Stimulated activated CD8-positive, alpha-beta memory T cell treated with anti-CD3 and anti-CD28 coated beads, Interleukin-15, amount 100 ng/mL, for 24 hours (primary cell): ENCODE data around the gene MACF1.

Experiments
- DNase-seq: peaks from one replicate; pipeline ENCODE4 v3.0.0-alpha.2; 2020; ENCODE audit warnings: low read depth

Gene MACF1

DNA sequence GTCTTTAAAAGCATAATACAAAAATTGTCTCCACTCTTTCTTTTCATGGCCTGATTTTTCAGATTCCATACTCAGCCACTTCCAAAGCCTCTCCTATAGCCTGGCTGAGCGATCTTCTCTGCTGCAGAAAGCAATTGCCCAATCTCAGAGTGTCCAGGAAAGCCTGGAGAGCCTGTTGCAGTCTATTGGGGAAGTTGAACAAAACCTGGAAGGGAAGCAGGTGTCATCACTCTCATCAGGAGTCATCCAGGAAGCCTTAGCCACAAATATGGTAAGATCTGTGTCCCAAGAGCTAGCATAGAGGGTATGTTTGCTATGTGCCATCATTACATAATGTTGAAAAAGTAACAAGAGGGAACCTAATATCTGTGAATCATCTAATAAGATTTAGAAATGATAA, 156.2 kb downstream of the MACF1 start:
- DNase-seq: no peak

DNA sequence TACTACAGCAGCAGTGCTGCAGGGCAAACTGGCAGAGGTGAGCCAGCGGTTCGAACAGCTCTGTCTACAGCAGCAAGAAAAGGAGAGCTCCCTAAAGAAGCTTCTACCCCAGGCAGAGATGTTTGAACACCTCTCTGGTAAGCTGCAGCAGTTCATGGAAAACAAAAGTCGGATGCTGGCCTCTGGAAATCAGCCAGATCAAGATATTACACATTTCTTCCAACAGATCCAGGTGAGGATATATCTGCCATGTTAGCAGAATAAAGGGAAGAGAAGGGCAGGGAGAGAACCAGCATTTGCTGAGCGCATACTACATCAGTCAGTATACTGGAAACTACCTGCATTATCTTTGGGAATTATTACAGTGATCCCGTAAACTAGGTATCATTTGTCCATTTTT, 157.0 kb downstream of the MACF1 start:
- DNase-seq: no peak

DNA sequence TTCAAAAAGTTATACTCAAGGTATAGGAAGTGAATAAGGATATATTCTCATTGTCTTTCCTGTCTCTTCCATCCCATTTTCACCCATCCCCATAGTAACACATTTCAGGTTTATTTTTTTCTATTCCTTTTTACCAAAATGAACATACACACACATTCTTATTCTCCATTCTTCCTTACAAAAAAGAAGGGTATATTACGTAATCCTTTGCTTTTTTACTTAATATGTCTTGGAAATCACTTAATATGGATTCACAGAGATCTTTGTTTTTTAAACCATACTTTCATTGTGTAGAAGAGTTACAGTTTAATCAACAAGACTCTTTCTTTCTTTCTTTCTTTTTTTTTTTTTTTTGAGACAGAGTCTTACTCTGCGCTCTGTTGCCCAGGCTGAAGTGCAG, 158.8 kb downstream of the MACF1 start:
- DNase-seq: no peak

DNA sequence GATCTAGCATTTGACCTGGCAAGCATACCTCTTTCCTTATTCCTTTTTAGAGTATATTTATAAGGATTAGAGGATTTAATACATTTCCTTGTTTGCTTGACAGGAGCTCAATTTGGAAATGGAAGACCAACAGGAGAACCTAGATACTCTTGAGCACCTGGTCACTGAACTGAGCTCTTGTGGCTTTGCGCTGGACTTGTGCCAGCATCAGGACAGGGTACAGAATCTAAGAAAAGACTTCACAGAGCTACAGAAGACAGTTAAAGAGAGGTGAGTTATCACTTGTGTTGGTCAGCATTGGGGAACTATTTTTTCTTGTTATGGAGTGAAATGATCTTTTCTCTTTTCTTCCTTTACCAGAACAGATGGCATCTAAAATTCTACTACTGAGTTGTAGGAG, 163.6 kb downstream of the MACF1 start:
- DNase-seq: no peak

DNA sequence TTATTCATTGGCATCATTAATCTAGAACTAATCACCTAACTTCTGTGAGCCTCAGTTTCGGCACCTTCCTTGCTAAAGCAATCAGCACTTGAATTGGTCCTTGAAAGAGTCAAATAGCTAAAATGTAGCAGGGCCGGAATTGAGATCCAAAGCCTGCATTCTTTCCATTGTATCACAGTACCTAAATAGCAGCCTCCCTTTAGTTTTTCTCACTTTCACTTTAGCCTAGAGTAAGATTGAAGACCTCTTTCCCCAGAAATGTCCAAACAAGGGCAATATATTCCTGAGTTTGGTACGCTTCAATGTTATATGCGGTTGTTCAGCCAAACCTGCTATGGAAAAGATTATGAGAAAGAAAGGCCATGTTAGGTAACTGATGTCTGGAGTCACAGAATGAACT, 165.1 kb downstream of the MACF1 start:
- DNase-seq: no peak

DNA sequence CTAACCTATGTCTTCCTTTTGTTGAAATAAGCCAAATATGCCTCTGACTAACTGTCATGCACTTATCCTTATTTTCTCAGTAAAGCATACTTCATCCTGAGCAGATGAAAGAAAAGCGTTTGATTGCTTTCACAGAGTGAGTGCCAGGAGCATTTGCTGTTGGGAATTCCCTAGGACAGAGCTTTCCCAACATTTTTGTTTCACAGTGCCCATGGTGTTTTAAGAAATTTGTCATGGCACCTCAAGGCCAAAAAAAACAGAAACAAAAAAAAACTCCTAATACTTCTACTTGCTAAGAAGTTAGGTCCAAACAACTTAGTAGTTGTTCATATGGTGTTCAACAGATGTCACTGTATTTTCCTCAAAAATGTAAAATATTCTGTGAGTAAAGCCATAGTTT, 166.1 kb downstream of the MACF1 start:
- DNase-seq: no peak

DNA sequence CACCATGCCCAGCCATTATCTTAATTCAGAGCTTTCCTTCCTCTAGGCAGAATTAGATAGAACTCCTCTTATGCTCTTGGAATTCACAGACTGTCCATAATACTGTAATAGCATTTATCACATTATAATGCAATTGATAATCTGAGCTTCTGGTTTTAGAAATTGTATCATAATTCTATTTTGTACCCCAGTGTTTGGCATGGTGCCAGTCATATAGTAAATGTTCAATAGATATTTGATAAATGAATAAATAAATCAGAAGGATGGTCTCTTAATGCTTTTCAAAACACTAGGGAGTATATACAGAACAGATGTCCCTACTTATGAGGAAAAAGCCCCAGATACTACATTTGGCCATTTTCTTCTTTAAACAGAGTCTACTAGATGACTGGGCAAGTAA, 167.6 kb downstream of the MACF1 start:
- no peak for DNase-seq

DNA sequence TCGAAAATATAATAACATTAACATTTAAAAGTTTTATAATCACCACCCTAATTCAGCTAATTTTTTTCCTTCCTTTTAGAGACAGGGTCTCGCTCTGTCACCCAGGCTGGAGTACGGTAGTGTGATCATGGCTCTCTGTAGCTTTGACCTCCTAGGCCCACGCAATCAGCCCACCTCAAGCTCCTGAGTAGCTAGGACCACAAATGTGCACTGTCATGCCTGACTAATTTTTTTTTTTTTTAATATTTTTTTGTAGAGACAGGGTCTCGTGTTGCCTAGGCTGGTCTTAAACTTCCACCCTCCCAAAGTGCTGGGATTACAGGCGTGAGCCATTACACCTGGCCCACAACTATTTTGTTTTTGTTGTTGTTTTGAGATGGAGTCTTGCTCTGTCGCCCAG, 172.2 kb downstream of the MACF1 start:
- no peak for DNase-seq

DNA sequence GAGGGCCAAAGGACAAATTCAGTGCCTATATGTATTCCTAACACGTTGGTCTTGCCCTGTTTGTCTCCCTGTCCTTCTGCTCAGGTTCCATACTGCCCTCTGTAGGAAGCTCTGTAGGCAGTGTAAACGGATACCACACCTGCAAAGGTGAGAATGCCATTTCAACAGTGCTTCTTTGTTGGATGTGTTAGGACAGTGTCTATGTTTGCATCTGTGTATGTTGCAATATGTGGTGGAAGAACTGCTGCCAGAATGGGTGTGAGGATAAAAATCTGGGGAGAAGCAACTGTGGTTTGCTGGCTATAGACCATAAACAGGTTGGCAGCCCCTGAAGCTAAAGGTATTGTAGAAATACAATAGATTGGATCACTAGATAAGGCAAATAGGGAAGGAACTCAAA, 173.9 kb downstream of the MACF1 start:
- DNase-seq: no peak

DNA sequence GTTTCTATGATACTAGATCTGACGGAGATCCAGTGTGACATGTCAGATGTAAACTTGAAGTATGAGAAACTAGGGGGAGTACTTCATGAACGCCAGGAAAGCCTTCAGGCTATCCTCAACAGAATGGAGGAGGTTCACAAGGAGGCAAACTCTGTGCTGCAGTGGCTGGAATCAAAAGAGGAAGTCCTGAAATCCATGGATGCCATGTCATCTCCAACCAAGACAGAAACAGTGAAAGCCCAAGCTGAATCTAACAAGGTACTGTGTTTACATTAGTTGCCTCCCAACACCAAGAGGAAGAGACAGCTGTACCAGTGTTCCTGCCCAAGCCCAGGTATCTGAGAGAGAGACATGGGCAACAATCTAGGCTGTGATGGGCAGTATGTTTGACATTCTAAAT, 174.7 kb downstream of the MACF1 start:
- no peak for DNase-seq

DNA sequence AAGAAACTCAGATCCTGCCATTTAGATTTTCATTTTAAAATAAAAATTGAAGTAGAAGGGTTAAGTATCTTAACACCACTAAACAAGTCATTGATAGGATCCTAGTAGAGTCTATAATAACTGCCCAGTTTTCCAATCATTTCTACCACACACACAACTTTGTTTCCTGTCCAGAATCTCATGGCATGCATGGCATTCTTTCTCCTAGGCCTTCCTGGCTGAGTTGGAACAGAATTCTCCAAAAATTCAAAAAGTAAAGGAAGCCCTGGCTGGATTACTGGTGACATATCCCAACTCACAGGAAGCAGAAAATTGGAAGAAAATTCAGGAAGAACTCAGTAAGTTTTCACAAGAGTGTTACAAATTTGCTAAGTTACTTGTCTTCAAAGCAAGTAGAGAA, 175.5 kb downstream of the MACF1 start:
- DNase-seq: no peak

DNA sequence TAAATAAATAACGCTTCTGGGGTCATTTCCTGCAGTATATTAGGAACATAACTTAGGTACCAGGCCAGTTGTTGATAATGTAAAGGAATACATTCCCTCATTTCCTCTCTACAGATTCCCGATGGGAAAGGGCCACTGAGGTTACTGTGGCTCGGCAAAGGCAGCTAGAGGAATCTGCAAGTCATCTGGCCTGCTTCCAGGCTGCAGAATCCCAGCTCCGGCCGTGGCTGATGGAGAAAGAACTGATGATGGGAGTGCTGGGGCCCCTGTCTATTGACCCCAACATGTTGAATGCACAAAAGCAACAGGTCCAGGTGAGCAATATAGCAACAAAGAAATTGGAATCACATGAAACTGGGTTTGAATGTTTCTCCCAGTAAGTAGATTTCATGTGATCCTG, 177.3 kb downstream of the MACF1 start:
- no peak for DNase-seq

DNA sequence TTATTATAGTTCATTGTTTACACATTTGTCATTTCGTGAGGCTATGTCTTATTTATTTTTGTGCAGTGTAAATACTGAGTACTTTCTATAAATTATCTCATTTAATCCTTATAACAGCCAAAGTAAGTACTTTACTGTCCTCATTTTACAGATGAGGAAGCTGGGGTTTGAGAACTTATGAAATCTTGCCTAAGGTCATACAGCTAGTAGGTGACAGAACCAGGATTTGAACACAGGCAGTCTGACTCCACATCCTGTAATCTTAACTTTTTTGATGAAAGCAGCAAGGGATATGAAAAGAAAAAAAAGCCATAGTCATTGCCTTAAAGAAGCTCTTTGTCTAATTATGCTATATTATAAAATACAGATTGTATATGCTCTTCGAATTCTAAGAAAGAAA, 179.8 kb downstream of the MACF1 start:
- DNase-seq: no peak

DNA sequence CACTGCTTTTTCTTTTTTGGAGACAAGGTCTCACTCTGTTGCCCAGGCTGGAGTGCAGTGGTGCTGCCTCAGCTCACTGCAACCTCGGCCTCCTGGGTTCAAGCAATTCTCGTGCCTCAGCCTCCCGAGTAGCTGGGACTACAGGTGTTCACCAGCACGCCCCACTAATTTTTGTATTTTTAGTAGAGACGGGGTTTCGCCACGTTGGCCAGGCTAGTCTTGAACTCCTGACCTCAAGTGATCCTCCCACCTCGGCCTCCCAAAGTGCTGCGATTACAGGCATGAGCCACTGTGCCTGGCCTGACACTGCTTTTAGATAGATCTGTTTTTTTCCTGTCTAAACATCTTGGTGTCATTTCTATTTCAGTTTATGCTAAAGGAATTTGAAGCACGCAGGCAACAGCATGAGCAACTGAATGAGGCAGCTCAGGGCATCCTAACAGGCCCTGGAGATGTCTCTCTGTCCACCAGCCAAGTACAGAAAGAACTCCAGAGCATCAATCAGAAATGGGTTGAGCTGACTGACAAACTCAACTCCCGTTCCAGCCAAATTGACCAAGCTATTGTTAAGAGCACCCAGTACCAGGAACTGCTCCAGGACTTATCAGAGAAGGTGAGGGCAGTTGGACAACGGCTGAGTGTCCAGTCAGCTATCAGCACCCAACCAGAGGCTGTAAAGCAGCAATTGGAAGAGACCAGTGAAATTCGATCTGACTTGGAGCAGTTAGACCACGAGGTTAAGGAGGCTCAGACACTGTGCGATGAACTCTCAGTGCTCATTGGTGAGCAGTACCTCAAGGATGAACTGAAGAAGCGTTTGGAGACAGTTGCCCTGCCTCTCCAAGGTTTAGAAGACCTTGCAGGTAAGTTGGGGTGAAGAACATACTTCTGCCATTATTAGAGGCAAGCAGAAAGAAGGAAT, 180.8 kb downstream of the MACF1 start:
- no peak for DNase-seq

DNA sequence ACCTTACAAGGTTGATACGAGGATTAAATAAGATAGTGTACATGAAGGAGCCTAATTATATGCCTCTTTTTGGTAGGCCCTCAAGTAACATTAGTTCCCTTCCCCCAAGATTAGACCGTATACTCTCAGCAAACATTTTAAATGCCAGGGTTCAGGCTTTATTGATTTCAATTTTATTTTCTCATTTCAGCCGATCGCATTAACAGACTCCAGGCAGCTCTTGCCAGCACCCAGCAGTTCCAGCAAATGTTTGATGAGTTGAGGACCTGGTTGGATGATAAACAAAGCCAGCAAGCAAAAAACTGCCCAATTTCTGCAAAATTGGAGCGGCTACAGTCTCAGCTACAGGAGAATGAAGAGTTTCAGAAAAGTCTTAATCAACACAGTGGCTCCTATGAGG, 182.5 kb downstream of the MACF1 start:
- DNase-seq: no peak

DNA sequence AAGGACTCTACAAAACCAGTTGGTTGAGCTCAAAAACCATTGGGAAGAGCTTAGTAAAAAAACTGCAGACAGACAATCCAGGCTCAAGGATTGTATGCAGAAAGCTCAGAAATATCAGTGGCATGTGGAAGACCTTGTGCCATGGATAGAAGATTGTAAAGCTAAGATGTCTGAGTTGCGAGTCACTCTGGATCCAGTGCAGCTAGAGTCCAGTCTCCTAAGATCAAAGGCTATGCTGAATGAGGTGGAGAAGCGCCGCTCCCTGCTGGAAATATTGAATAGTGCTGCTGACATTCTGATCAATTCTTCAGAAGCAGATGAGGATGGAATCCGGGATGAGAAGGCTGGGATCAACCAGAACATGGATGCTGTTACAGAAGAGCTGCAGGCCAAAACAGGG, 183.0 kb downstream of the MACF1 start:
- no peak for DNase-seq

DNA sequence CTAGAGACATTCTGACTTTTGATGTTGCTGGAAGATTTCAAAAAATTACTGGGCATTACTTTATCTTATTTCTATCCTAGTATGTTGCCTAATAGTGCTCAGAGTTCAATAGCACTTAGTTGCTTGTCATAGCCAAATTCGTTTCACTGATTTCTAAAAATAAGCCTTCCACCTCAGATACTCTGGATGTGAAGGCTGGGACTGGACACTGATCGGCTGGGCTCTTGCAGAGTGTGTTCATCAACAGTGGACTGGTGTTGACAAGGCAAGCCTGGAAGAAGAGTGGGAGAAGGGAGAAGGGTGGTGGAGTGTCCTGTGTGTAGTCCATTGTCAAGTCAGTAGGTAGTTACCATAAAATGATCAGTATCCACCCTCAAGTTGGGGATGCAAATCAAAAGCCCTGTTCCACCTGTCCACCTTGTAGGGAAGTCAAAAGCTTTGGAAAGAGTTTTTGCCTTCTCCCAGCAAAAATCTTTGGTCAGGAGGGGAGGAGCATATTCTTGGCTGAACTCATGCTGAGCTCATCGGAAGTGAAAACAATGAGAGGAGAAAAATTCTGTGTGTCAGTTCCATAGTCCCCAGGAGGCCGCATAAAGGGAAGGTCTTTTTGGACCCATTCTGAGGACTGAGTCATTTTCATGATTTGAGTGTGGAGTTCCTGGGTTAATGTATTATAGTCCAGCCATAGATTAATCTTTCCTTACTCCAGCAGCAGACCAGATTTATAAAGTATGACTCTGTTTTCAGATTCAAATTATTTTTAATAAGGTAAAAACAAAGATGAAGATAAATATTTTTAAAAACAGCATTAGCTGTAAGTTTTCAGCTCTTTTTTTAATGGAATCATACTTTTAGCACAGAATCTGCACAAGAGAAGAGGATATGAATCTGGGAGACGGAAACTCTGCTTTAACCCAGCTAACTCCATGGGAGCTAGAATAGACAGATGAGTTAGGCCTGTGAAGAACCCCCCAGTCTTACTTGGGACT, 187.5 kb downstream of the MACF1 start:
- no peak for DNase-seq

DNA sequence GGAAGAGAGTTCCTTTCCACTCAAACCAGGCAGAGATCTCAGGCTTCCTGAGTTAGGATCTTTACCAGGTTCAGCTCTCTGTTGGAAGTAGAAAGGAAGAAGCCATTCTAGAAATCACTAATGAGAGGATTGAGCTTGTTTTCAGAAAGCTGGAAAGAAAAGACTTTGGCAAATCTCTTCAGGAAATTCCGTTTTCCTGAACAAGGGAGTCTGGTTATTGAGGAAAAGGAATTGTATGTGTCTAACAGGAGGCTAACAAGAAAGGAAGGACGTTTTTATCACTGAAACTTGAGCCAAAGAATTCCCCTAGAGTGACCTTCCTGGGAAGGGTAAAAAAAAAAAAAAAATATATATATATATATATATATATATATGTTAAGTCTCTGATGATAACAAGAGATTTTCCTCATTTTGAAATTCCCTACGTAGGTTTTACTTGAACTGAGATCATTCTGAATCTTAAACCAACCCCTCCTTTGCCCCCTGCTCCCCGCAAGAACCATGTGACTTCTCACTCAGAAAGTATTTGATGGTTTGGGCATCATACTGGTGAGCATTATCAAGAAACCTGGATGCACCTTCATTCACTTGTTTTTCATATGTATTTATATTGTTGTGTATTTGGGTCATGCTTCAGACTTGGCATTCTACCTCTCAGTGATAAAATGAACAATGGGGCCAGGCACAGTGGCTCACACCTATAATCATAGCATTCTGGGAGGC, 188.5 kb downstream of the MACF1 start:
- no peak for DNase-seq

DNA sequence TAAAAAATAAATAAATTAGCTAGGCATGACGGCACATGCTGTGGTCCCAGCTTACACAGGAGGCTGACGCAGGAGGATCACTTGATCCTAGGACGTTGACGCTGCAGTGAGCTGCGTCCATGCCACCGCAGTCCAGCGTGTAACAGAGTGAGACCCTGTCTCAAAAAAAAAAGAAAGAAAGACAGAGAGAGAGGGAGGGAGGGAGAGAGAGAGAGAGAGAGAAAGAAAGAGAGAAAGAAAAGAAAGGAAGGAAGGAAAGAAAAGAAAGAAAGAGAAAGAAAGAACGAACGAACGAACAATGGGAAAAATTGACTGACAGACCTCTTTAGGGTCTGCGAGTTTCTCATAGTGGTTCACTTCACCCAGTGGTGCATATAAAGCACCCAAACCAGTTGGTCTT, 189.2 kb downstream of the MACF1 start:
- no peak for DNase-seq

DNA sequence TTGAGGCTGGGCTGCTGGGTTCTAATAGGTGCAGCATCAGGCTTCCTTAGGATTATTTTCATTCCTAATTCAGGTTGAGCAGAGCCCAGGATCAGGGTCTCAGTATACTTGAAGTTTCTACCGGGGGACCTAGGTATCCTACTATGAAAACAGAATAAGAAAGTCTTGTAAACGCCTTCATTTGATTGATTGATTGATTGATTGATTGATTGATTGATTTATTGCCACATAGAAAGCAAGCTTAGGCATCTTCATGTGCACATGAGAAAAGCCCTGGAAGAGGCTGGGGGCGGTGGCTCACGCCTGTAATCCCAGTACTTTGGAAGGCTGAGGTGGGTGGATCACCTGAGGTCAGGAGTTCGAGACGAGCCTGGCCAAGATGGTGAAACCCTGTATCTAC, 189.6 kb downstream of the MACF1 start:
- no peak for DNase-seq

DNA sequence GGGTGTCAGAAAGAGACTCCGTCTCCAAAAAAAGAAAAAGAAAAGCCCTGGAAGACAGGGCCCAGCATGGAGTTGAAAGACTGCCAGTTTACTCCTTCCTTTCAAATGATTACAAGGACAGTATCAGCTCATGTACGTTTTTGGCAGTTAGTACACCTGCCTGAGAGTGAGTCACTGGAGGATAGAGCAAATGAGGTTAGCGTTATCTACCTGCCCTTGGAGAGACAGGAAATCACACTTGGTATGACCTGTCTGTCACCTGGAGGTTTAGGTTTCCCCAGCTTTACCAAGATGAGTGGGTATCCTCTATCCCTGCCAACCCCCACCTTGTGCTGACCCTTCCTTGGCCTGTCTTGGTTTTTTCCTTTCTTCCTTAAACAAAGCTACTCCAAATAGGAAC, 190.1 kb downstream of the MACF1 start:
- DNase-seq: no peak

DNA sequence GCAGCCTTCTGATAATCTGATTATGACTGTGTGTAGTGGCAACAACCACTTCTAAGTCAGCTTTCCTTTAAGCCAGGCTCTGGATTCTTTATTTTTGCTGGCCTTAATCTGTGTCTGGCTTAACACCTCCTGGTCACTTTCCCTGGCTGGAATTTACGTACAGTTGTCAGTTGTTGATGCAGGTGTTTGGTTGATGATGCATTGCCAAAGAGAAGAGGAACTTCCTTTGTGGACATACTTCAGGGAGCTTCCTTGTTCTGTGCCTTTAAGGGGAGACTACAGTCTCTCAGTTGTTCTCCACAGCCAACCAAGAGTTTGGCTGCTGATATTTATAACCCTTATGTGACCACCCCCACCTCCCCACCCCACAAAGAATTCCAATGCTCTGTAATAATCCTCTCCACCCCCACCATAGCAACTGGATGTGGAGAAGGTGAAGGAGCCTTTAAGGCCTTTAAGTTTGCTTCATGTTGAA, 190.9 kb downstream of the MACF1 start:
- no peak for DNase-seq
